CD4-positive, alpha-beta T cell treated with Interleukin-2 at 100 ng/mL for 4 hours (primary cell): Measurements from ENCODE around the gene DNAJC13.

Experiments used
- DNase-seq: peaks from one replicate; pipeline ENCODE4 v3.0.0-alpha.2; 2020; ENCODE audit warnings: low spot score

The DNAJC13 gene

GRCh38 chr3:132406587-132406986, 10.7 kb upstream of the DNAJC13 start:
- no peak for DNase-seq

GRCh38 chr3:132407025-132407424, 10.3 kb upstream of the DNAJC13 start:
- no peak for DNase-seq

GRCh38 chr3:132414841-132415240, 2.5 kb upstream of the DNAJC13 start:
- no peak for DNase-seq

GRCh38 chr3:132416161-132416560, 1.1 kb upstream of the DNAJC13 start:
- no peak for DNase-seq

GRCh38 chr3:132417695-132418411, 551 bp downstream of the DNAJC13 start:
- peak; percentile 46 for DNase-seq

- no peak for DNase-seq
Observed at GRCh38 chr3:132418916-132419315, 1.6 kb downstream of the DNAJC13 start.

GRCh38 chr3:132421832-132422231, 4.5 kb downstream of the DNAJC13 start:
- DNase-seq = no peak

- no peak for DNase-seq
Observed at GRCh38 chr3:132422531-132422930, 5.2 kb downstream of the DNAJC13 start.

GRCh38 chr3:132432639-132433038, 15.3 kb downstream of the DNAJC13 start:
- peak; percentile 42 for DNase-seq

GRCh38 chr3:132433121-132433520, 15.8 kb downstream of the DNAJC13 start:
- DNase-seq = no peak

- DNase-seq = no peak
Observed at GRCh38 chr3:132435224-132435910, 18.1 kb downstream of the DNAJC13 start.

- DNase-seq = no peak
Observed at GRCh38 chr3:132435911-132436425, 18.7 kb downstream of the DNAJC13 start.

GRCh38 chr3:132443421-132443820, 26.1 kb downstream of the DNAJC13 start:
- DNase-seq = no peak

GRCh38 chr3:132444383-132444782, 27.1 kb downstream of the DNAJC13 start:
- no peak for DNase-seq

GRCh38 chr3:132445817-132446216, 28.5 kb downstream of the DNAJC13 start:
- DNase-seq = no peak

- DNase-seq = no peak
Observed at GRCh38 chr3:132448216-132448961, 31.1 kb downstream of the DNAJC13 start.

GRCh38 chr3:132456136-132456535, 38.8 kb downstream of the DNAJC13 start:
- no peak for DNase-seq

GRCh38 chr3:132456571-132456970, 39.3 kb downstream of the DNAJC13 start:
- DNase-seq = no peak

GRCh38 chr3:132457286-132457685, 40.0 kb downstream of the DNAJC13 start:
- no peak for DNase-seq

GRCh38 chr3:132459551-132459950, 42.2 kb downstream of the DNAJC13 start:
- DNase-seq = no peak

GRCh38 chr3:132461544-132461943, 44.2 kb downstream of the DNAJC13 start:
- DNase-seq = no peak

GRCh38 chr3:132464066-132464465, 46.8 kb downstream of the DNAJC13 start:
- DNase-seq = no peak

GRCh38 chr3:132469326-132469725, 52.0 kb downstream of the DNAJC13 start:
- DNase-seq = no peak
